Fibroblast of the aortic adventitia (primary cell): ENCODE measurements around the gene MAPK10. TPM values are rescaled to one million over a fixed set of nuclear protein-coding genes. Genes with fewer than 3 reads are reported as not detected.

Source experiments
- DNase-seq: peaks from one replicate; pipeline ENCODE4 v3.0.0-alpha.2; 2010; ENCODE audit warnings: low read depth
- H3K4me3 ChIP-seq: 2 replicates; pipeline ENCODE4 v1.5.1; 2011; ENCODE audit warnings: low read depth, mild to moderate bottlenecking, control low read depth, low read length, moderate library complexity
- total RNA-seq: library from RNA; depleted of rRNA; stranded (reverse); fragments of >200 nt; gene quantifications from 2 replicates; pipeline ENCODE4 v1.2.3, GENCODE V29; 2012; ENCODE audit warnings: low replicate concordance
- TF ChIP-seq, protein P1 (sequence below): IDR thresholded peaks from 2 replicates; pipeline ENCODE4 v1.5.1; 2011; ENCODE audit warnings: mild to moderate bottlenecking, low read length, control low read depth, inconsistent platforms; ENCODE audit not compliant: insufficient read depth

The MAPK10 gene
- total RNA-seq, 1 donor = 69.6 TPM

DNA sequence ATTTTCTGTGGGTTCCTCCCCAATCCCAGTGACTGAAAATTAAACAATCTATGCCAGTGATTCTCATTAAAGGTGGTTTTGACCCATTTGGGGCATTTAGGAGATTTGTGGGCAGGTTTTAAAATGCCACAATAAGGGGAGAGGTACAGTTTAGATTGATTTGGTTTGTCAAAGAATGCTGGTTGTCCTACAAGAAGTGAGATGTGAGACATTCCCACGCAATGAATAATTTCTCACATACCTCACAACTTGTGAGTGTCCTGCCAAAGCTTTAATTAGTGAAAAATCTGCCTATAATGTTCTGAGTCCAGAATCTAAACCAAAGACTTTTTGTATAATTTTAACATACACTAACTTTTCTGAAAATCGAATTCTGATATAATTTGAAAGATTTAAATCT, 199.4 kb downstream of the MAPK10 start:
- H3K4me3 ChIP-seq = no peak overlapping the region
- DNase-seq = no peak
- TF ChIP-seq, protein P1, sequence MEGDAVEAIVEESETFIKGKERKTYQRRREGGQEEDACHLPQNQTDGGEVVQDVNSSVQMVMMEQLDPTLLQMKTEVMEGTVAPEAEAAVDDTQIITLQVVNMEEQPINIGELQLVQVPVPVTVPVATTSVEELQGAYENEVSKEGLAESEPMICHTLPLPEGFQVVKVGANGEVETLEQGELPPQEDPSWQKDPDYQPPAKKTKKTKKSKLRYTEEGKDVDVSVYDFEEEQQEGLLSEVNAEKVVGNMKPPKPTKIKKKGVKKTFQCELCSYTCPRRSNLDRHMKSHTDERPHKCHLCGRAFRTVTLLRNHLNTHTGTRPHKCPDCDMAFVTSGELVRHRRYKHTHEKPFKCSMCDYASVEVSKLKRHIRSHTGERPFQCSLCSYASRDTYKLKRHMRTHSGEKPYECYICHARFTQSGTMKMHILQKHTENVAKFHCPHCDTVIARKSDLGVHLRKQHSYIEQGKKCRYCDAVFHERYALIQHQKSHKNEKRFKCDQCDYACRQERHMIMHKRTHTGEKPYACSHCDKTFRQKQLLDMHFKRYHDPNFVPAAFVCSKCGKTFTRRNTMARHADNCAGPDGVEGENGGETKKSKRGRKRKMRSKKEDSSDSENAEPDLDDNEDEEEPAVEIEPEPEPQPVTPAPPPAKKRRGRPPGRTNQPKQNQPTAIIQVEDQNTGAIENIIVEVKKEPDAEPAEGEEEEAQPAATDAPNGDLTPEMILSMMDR = no peak

DNA sequence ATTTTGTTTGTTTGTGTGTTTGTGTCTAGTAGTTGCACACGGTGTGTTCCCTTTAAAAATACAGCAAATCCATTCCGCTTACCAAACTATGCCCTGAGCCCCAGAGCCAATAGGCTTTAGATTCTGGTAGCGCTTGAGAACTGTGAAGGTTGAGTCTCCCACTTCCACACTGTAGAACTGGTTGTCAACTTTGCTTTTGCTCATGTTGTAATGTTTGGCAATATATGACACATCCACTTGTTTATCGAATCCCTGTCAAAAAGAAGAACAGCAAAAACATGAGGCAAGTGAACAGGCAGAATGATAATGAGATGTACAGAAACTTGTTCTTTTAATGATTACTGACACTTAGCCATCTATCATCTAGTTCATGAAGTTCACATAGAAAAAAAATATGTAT, 200.6 kb downstream of the MAPK10 start:
- no peak overlapping the region for H3K4me3 ChIP-seq
- TF ChIP-seq, protein P1 = no peak
- DNase-seq = no peak

DNA sequence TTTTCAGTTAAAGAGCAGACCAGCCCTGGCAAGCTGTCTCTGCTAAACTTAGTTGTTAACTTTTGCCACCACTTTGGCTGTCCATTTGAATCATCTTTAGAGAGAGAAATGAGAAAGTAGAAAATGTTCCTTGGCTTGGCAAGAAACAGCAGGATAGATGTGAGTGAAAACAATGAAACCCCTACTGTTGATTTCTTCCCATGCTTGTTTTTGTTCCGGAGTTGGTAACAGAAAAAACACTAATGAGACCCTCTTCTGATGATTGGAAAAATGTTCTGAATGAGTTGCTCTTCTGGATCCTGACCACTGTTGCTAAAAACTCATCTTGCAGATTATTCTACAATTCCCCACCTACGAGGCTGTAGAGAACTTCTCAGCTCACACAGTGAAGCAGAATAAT, 203.3 kb downstream of the MAPK10 start:
- no peak overlapping the region for H3K4me3 ChIP-seq
- TF ChIP-seq, protein P1 = no peak
- no peak for DNase-seq

DNA sequence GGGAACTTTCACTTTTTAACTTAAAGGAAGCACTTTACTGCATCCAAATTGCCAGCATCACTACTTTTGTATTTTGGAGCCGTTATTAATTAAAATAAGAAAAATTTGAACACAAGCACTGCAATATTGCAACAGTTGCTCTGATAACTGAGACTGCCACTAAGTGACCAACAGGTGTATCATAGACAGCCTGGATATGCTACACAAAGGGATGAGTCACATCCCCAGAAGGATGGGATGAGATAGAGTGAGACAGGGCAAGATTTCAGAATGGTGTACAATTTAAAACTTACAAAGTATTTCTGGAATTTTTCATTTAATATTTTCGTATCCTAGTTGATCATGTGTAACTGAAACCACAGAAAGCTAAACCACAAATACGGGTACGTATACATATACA, 204.1 kb downstream of the MAPK10 start:
- no peak for DNase-seq
- no peak overlapping the region for H3K4me3 ChIP-seq
- TF ChIP-seq, protein P1 = no peak

DNA sequence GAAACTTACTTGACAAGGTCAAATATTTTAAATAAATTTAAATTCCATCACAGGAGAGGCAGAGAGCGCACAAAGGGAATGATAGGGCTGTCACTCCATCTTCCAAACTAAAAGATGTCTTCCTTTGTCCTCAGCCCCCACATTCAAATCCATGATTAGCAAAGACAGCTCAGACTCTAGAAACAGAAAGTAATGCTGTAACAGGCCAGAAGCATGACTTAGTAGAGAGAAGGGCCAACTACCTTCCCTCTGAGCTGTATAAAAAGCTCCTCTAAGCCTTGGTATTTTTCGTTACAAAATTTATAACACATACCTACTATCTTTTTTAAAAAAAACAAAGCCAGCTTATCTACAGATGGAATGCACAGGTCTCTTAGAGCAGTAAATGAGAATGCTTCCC, 207.4 kb downstream of the MAPK10 start:
- TF ChIP-seq, protein P1 = no peak
- DNase-seq = no peak
- no peak overlapping the region for H3K4me3 ChIP-seq

DNA sequence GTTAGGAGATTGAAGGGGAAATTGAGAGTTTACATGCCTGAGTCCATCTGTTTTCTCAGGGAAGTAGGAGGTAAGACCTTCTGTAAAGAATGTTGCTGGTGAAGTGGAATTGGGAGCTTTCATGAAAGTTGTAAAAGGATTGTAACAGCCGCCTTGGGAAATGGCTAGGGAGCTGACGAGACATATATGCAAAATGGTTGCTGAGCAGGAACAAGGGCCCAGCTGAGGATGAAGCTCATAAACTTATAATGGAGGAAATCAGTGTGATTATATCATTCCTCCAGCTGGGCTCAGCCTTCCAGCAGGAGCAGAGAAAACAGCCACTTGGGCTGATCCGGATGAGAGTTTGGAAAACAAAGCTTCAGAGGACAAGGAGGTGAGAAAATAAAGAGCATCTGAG, 208.7 kb downstream of the MAPK10 start:
- no peak overlapping the region for H3K4me3 ChIP-seq
- DNase-seq = no peak
- TF ChIP-seq, protein P1 = no peak

DNA sequence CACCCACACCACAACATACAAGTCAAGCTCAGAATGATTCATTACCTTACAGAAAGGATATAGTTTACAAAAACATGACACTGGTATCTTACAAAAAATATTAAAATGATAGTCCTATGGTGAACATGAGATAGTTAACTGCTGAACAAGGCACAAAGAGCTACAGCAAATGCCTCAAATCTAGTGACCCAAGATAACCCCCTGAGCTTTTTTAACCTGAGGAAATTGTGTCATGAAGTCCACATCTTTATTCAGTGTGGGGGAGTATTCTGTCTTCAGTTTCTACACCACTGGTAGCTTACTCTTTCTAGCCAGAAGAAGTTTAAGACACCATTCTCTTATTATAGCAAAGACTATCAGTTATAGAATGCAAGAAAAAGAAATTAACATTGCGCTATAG, 218.7 kb downstream of the MAPK10 start:
- H3K4me3 ChIP-seq = no peak overlapping the region
- TF ChIP-seq, protein P1 = no peak
- no peak for DNase-seq
